GM21526 (cell line): ENCODE measurements around the gene SELENOO.
A peak's percentile ranks its signal among the peaks of the same experiment; 100 is the strongest.

ENCODE experiments used
- ATAC-seq: cut with Tn5 transposase; IDR thresholded peaks from one replicate; pipeline ENCODE4 v1.9.1; 2021; ENCODE audit warnings: moderate library complexity; ENCODE audit not compliant: unreplicated experiment, low FRiP score

SELENOO gene

GRCh38 chr22:50183141-50183971, 17.5 kb upstream of the SELENOO start:
- ATAC-seq, result no peak

GRCh38 chr22:50184004-50184901, 16.6 kb upstream of the SELENOO start:
- ATAC-seq, result no peak

GRCh38 chr22:50184902-50185374, 15.9 kb upstream of the SELENOO start:
- ATAC-seq, result no peak

GRCh38 chr22:50185375-50186087, 15.3 kb upstream of the SELENOO start, which contains the start of gene TRABD:
Gene TRABD, plus strand, starts transcription at chr22:50185913. Its CDS starts 7,148 bp downstream, at chr22:50193061.
- ATAC-seq, result no peak

GRCh38 chr22:50186181-50186714, 14.6 kb upstream of the SELENOO start:
- no peak for ATAC-seq

GRCh38 chr22:50186761-50187523, 13.9 kb upstream of the SELENOO start:
- no peak for ATAC-seq

- ATAC-seq, result no peak
These were observed 12.5 kb upstream of the SELENOO start for GRCh38 chr22:50188356-50188755.

GRCh38 chr22:50189184-50189848, 11.5 kb upstream of the SELENOO start:
- ATAC-seq, result no peak

- no peak for ATAC-seq
These were observed 11.0 kb upstream of the SELENOO start for GRCh38 chr22:50189849-50190181.

GRCh38 chr22:50190182-50190940, 10.4 kb upstream of the SELENOO start:
- no peak for ATAC-seq

- ATAC-seq, result peak; percentile 27
These were observed 9.7 kb upstream of the SELENOO start for GRCh38 chr22:50190941-50191741.

- no peak for ATAC-seq
These were observed 8.2 kb upstream of the SELENOO start for GRCh38 chr22:50192436-50193204.

- no peak for ATAC-seq
These were observed 7.2 kb upstream of the SELENOO start for GRCh38 chr22:50193621-50194020.

- ATAC-seq, result no peak
These were observed 6.6 kb upstream of the SELENOO start for GRCh38 chr22:50194037-50194805.

- no peak for ATAC-seq
These were observed 4.6 kb upstream of the SELENOO start for GRCh38 chr22:50196256-50196655.
